ENCODE measurements around the gene WNT4. TPM values are rescaled to one million over a fixed set of nuclear protein-coding genes. Genes with fewer than 3 reads are reported as not detected.

WNT4 gene
- total RNA-seq, 1 experiment from 2014 or later: 0.92 TPM

- Histone ChIP-seq H3K9me3 (ENCODE audit: control insufficient read depth, insufficient read depth, low read depth, low read length) (no peaks in the 10 kb centered on the region), H3K4me3 (ENCODE audit: low read depth in 2 of 2, low read length in 2 of 2) (no peak overlapping the region), H3K36me3 (ENCODE audit: control insufficient read depth, insufficient read depth, low read length) (peaks cover 7% of the 10 kb centered on the region; the same call in 1 of the 2 replicates), H3K27ac (ENCODE audit: low read length) (no peak overlapping the region), H3K4me1 (ENCODE audit: control insufficient read depth, insufficient read depth, low read length) (no peaks in the 10 kb centered on the region; the same call in 1 of the 2 replicates), H3K27me3 (ENCODE audit: control insufficient read depth, insufficient read depth, low read length) (no peaks in the 10 kb centered on the region)
- BruUV-seq (replicated peaks): no TSS peak
- in situ Hi-C loops (cut with HindIII; ENCODE audit: low pct_unique_long_range_greater_than_20kb, low sequenced_read_pairs): no loop called here
- TF ChIP-seq SIN3A (IDR thresholded peaks at IDR 0.05; ENCODE audit: borderline replicate concordance, insufficient read depth, low read depth, low read length): no peak
- TF ChIP-seq CTCF (IDR thresholded peaks at IDR 0.05): no peak
- no peak for TF ChIP-seq TCF7L2 (IDR thresholded peaks at IDR 0.05; ENCODE audit: low read depth, low read length)
- TF ChIP-seq REST (IDR thresholded peaks at IDR 0.05; ENCODE audit: insufficient read depth in 1 of 2, low read depth in 2 of 2, low read length in 1 of 2): no peak
- no peak for TF ChIP-seq POLR2AphosphoS5 (IDR thresholded peaks at IDR 0.05; ENCODE audit: low read depth, low read length)
- ChIA-PET CTCF (interaction anchor here (1.0 kb wide), 1 partner anchor 312 kb away, joined by 5 read pairs; no protein-coding TSS in a partner anchor), POLR2A (no interaction called here)
- intact Hi-C loops (cut with micrococcal nuclease; ENCODE audit: unreplicated experiment): loop anchor here (10.0 kb wide), 1 partner anchor 310 kb away; no protein-coding TSS in a partner anchor
- no peak for ATAC-seq
- no peak for DNase-seq (ENCODE audit: low read depth, low spot score)
Observed at GRCh38 chr1:22104865-22105437, 37.9 kb downstream of the WNT4 start.

DNA sequence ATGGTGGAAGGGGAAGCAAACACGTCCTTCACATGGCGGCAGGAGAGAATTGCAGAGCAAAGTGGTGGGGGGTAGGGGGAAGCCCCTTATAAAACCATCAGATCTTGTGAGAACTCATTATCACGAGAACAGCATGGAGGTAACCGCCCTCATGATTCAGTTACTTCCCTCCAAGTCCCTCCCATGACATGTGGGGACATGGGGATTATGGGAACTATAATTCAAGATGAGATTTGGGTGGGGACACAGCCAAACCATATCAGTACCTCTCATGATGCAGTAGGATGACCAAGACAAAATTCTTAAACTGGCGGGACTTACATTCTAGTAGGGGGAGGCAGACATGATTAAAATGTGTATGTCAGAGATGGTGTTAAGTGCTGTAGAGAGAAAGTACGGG is 38.8 kb downstream of the WNT4 start:
- intact Hi-C loops (cut with micrococcal nuclease; ENCODE audit: unreplicated experiment): loop anchor here (10.0 kb wide), 1 partner anchor 311 kb away; no protein-coding TSS in a partner anchor
- Histone ChIP-seq H3K4me3 (ENCODE audit: low read depth in 2 of 2, low read length in 2 of 2) (no peak overlapping the region), H3K27me3 (ENCODE audit: control insufficient read depth, insufficient read depth, low read length) (no peaks in the 10 kb centered on the region), H3K36me3 (ENCODE audit: control insufficient read depth, insufficient read depth, low read length) (peaks cover 7% of the 10 kb centered on the region; the same call in 1 of the 2 replicates), H3K27ac (ENCODE audit: low read length) (no peak overlapping the region), H3K4me1 (ENCODE audit: control insufficient read depth, insufficient read depth, low read length) (no peaks in the 10 kb centered on the region; the same call in 1 of the 2 replicates), H3K9me3 (ENCODE audit: control insufficient read depth, insufficient read depth, low read depth, low read length) (no peaks in the 10 kb centered on the region)
- TF ChIP-seq POLR2AphosphoS5 (IDR thresholded peaks at IDR 0.05; ENCODE audit: low read depth, low read length) (no peak), CTCF (IDR thresholded peaks at IDR 0.05) (no peak), REST (IDR thresholded peaks at IDR 0.05; ENCODE audit: insufficient read depth in 1 of 2, low read depth in 2 of 2, low read length in 1 of 2) (no peak), SIN3A (IDR thresholded peaks at IDR 0.05; ENCODE audit: borderline replicate concordance, insufficient read depth, low read depth, low read length) (no peak), TCF7L2 (IDR thresholded peaks at IDR 0.05; ENCODE audit: low read depth, low read length) (no peak)
- in situ Hi-C loops (cut with HindIII; ENCODE audit: low pct_unique_long_range_greater_than_20kb, low sequenced_read_pairs): no loop called here
- POLR2A ChIA-PET: no interaction called here
- ATAC-seq: no peak
- DNase-seq (ENCODE audit: low read depth, low spot score): no peak
- CTCF ChIA-PET: no interaction called here
- BruUV-seq (replicated peaks): no TSS peak
